GM18526 (cell line): Measurements from ENCODE around the gene KRTAP25-1.

ENCODE experiments used
- POLR2A ChIP-seq: IDR thresholded peaks from 3 replicates; pipeline ENCODE4 v1.6.1; 2011; ENCODE audit not compliant: insufficient read length; ENCODE audit errors: extremely low read depth

Gene KRTAP25-1

GRCh38 chr21:30269803-30270530 is 19.3 kb downstream of the KRTAP25-1 start:
- TF ChIP-seq POLR2A: no peak

- TF ChIP-seq POLR2A: no peak
Measured at GRCh38 chr21:30268608-30269197, 20.6 kb downstream of the KRTAP25-1 start.

GRCh38 chr21:30257773-30258172 is 31.5 kb downstream of the KRTAP25-1 start:
- TF ChIP-seq POLR2A: no peak

GRCh38 chr21:30256100-30256499 is 33.2 kb downstream of the KRTAP25-1 start:
- TF ChIP-seq POLR2A: no peak

- TF ChIP-seq POLR2A: no peak
Measured at GRCh38 chr21:30255679-30256078, 33.6 kb downstream of the KRTAP25-1 start.

- TF ChIP-seq POLR2A: no peak
Measured at GRCh38 chr21:30251781-30252180, 37.5 kb downstream of the KRTAP25-1 start.

- TF ChIP-seq POLR2A: no peak
Measured at GRCh38 chr21:30249936-30250335, 39.4 kb downstream of the KRTAP25-1 start.

GRCh38 chr21:30248844-30249243 is 40.5 kb downstream of the KRTAP25-1 start:
- TF ChIP-seq POLR2A: no peak

GRCh38 chr21:30245061-30245460 is 44.3 kb downstream of the KRTAP25-1 start:
- TF ChIP-seq POLR2A: no peak

- no peak for TF ChIP-seq POLR2A
Measured at GRCh38 chr21:30243691-30244090, 45.6 kb downstream of the KRTAP25-1 start.

- TF ChIP-seq POLR2A: no peak
Measured at GRCh38 chr21:30240661-30241060, 48.7 kb downstream of the KRTAP25-1 start.
